Neural cell (in vitro differentiated cells): ENCODE results near the gene CELSR1. TPM values are rescaled to one million over a fixed set of nuclear protein-coding genes. Genes with fewer than 3 reads are reported as not detected.

ENCODE experiments used
- H2AFZ ChIP-seq: fragments of 200-600, 300-800 bp; sonication (generic), shearing (Covaris generic); 2 replicates; pipeline ENCODE4 v1.6.0; 2014; ENCODE audit warnings: low read depth, mild to moderate bottlenecking, antibody characterized with exemption, low read length, moderate library complexity
- H3F3A ChIP-seq: fragments of 200-600 bp; shearing (Covaris generic); 2 replicates; pipeline ENCODE4 v1.6.1; 2016; ENCODE audit warnings: mild to moderate bottlenecking, moderate library complexity, mixed read lengths, antibody characterized with exemption, low read length; ENCODE audit not compliant: insufficient read depth, poor library complexity, severe bottlenecking
- H3K27ac ChIP-seq: fragments of 200-600, 300-800 bp; sonication (generic), shearing (Covaris generic); 2 replicates; pipeline ENCODE4 v1.5.1; 2014; ENCODE audit warnings: mild to moderate bottlenecking, low read length, moderate library complexity
- H3K27me3 ChIP-seq: fragments of 300-800, 200-600 bp; sonication (generic), shearing (Covaris generic); 2 replicates; pipeline ENCODE4 v1.6.0; 2014; ENCODE audit warnings: mild to moderate bottlenecking, low read depth, low read length, moderate library complexity; ENCODE audit not compliant: insufficient read depth
- H3K36me3 ChIP-seq: fragments of 300-800, 200-600 bp; sonication (generic), shearing (Covaris generic); 2 replicates; pipeline ENCODE4 v1.5.1; 2014; ENCODE audit warnings: mild to moderate bottlenecking, antibody characterized with exemption, low read length, moderate library complexity; ENCODE audit not compliant: insufficient read depth
- H3K4me2 ChIP-seq: fragments of 300-800, 200-600 bp; sonication (generic), shearing (Covaris generic); 2 replicates; pipeline ENCODE4 v1.6.0; 2014; ENCODE audit warnings: mild to moderate bottlenecking, low read length
- H3K4me3 ChIP-seq: fragments of 300-800, 200-600 bp; sonication (generic), shearing (Covaris generic); 2 replicates; pipeline ENCODE4 v1.5.1; 2014; ENCODE audit warnings: mild to moderate bottlenecking, low read length, moderate library complexity
- H3K79me2 ChIP-seq: fragments of 200-600 bp; shearing (Covaris generic); replicated peaks from 2 replicates; pipeline ENCODE4 v1.6.0; 2014; ENCODE audit warnings: mild to moderate bottlenecking, low read length, moderate library complexity; ENCODE audit not compliant: insufficient read depth
- H3K9ac ChIP-seq: fragments of 300-800, 200-600 bp; sonication (generic), shearing (Covaris generic); 2 replicates; pipeline ENCODE4 v1.6.1; 2016; ENCODE audit warnings: mild to moderate bottlenecking, low read length, mixed read lengths
- H3K9me2 ChIP-seq: fragments of 200-600 bp; shearing (Covaris generic); 2 replicates; pipeline ENCODE4 v1.6.1; 2016; ENCODE audit warnings: mild to moderate bottlenecking, low read length, mixed read lengths; ENCODE audit not compliant: insufficient read depth
- H3K9me3 ChIP-seq: fragments of 200-600, 300-800 bp; sonication (generic), shearing (Covaris generic); 2 replicates; pipeline ENCODE4 v1.6.1; 2016; ENCODE audit warnings: mild to moderate bottlenecking, mixed run types, low read length, moderate library complexity, mixed read lengths
- H4K20me1 ChIP-seq: fragments of 200-600 bp; shearing (Covaris generic); 2 replicates; pipeline ENCODE4 v1.6.1; 2016; ENCODE audit warnings: mild to moderate bottlenecking, mixed run types; ENCODE audit not compliant: insufficient read depth
- EP300 ChIP-seq: fragments of 450-650 bp; conservative IDR thresholded peaks from 2 replicates; pipeline ENCODE4 v1.6.1; 2014; ENCODE audit warnings: antibody characterized with exemption, mild to moderate bottlenecking, moderate library complexity; ENCODE audit not compliant: poor library complexity, severe bottlenecking
- EZH2 ChIP-seq: fragments of 200-600, 300-800 bp; shearing (Covaris generic), sonication (generic); IDR thresholded peaks from 2 replicates; pipeline ENCODE4 v1.6.1; 2014; ENCODE audit warnings: antibody characterized with exemption, low read length, borderline replicate concordance, mild to moderate bottlenecking; ENCODE audit not compliant: insufficient read depth, poor library complexity, severe bottlenecking
- MXI1 ChIP-seq: fragments of 450-650 bp; conservative IDR thresholded peaks from 2 replicates; pipeline ENCODE4 v1.6.1; 2014; ENCODE audit warnings: antibody characterized with exemption, mild to moderate bottlenecking; ENCODE audit not compliant: poor library complexity, severe bottlenecking
- POLR2AphosphoS5 ChIP-seq: IDR thresholded peaks from 2 replicates; pipeline ENCODE4 v1.6.1; 2012
- RAD21 ChIP-seq: fragments of 450-650 bp; conservative IDR thresholded peaks from 2 replicates; pipeline ENCODE4 v1.6.1; 2014; ENCODE audit warnings: antibody characterized with exemption, mild to moderate bottlenecking, moderate library complexity
- SMC3 ChIP-seq: fragments of 450-650 bp; conservative IDR thresholded peaks from 2 replicates; pipeline ENCODE4 v1.6.1; 2014; ENCODE audit warnings: antibody characterized with exemption, mild to moderate bottlenecking, moderate library complexity; ENCODE audit not compliant: poor library complexity
- TAF1 ChIP-seq: IDR thresholded peaks from 2 replicates; pipeline ENCODE4 v1.6.1; 2012; ENCODE audit warnings: low read depth
- polyA plus RNA-seq: library from polyadenylated mRNA; depleted of rRNA; stranded (reverse); fragments of >200 nt; gene quantifications from 2 replicates; pipeline ENCODE4 v1.2.3, GENCODE V29; 2014
- TF ChIP-seq, protein P1 (sequence below): fragments of 450-650 bp; IDR thresholded peaks from 2 replicates; pipeline ENCODE4 v1.5.1; 2014; ENCODE audit warnings: antibody characterized with exemption, mild to moderate bottlenecking, moderate library complexity; ENCODE audit not compliant: poor library complexity, severe bottlenecking
- TF ChIP-seq, protein P2 (sequence below): IDR thresholded peaks from 2 replicates; pipeline ENCODE4 v1.6.1; 2012; ENCODE audit warnings: borderline replicate concordance

The CELSR1 gene
- polyA plus RNA-seq, 1 donor from 2014 or later, result 0.14 TPM

DNA sequence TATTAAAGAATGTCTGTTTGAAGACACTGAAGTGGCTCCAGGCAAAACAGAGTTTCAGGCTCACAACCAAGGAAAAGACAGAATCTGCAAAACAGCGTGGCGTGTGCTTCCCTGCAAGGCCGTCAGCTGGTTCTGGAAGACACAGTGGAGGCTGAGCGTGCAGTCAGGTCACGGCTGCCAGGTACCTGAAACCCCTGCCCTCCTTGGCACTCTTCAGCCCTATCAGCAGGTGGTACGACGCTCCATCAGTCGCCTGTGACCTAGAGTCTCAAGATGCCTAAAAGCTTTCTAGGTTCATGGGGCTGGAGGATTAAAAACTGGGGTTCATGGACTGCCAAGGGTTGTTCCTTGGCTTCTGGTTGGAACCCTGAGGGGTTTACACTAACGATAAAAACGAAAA, 136.1 kb downstream of the CELSR1 start:
- Histone ChIP-seq H3K9me3 (no peaks in the 10 kb centered on the region), H3K79me2 (no peaks in the 10 kb centered on the region), H3K27me3 (no peaks in the 10 kb centered on the region), H4K20me1 (no peaks in the 10 kb centered on the region), H3K27ac (no peak overlapping the region), H3K36me3 (no peaks in the 10 kb centered on the region), H3K4me2 (no peak overlapping the region), H3K4me3 (no peak overlapping the region), H3K9ac (no peak overlapping the region), H3K9me2 (no peaks in the 10 kb centered on the region), H3F3A (no peaks in the 10 kb centered on the region), H2AFZ (no peak overlapping the region)
- TF ChIP-seq EP300 (no peak), EZH2 (no peak), TAF1 (no peak), RAD21 (no peak)
- TF ChIP-seq, protein P1, sequence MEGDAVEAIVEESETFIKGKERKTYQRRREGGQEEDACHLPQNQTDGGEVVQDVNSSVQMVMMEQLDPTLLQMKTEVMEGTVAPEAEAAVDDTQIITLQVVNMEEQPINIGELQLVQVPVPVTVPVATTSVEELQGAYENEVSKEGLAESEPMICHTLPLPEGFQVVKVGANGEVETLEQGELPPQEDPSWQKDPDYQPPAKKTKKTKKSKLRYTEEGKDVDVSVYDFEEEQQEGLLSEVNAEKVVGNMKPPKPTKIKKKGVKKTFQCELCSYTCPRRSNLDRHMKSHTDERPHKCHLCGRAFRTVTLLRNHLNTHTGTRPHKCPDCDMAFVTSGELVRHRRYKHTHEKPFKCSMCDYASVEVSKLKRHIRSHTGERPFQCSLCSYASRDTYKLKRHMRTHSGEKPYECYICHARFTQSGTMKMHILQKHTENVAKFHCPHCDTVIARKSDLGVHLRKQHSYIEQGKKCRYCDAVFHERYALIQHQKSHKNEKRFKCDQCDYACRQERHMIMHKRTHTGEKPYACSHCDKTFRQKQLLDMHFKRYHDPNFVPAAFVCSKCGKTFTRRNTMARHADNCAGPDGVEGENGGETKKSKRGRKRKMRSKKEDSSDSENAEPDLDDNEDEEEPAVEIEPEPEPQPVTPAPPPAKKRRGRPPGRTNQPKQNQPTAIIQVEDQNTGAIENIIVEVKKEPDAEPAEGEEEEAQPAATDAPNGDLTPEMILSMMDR, result no peak
- TF ChIP-seq, protein P2, sequence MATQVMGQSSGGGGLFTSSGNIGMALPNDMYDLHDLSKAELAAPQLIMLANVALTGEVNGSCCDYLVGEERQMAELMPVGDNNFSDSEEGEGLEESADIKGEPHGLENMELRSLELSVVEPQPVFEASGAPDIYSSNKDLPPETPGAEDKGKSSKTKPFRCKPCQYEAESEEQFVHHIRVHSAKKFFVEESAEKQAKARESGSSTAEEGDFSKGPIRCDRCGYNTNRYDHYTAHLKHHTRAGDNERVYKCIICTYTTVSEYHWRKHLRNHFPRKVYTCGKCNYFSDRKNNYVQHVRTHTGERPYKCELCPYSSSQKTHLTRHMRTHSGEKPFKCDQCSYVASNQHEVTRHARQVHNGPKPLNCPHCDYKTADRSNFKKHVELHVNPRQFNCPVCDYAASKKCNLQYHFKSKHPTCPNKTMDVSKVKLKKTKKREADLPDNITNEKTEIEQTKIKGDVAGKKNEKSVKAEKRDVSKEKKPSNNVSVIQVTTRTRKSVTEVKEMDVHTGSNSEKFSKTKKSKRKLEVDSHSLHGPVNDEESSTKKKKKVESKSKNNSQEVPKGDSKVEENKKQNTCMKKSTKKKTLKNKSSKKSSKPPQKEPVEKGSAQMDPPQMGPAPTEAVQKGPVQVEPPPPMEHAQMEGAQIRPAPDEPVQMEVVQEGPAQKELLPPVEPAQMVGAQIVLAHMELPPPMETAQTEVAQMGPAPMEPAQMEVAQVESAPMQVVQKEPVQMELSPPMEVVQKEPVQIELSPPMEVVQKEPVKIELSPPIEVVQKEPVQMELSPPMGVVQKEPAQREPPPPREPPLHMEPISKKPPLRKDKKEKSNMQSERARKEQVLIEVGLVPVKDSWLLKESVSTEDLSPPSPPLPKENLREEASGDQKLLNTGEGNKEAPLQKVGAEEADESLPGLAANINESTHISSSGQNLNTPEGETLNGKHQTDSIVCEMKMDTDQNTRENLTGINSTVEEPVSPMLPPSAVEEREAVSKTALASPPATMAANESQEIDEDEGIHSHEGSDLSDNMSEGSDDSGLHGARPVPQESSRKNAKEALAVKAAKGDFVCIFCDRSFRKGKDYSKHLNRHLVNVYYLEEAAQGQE, result no peak

DNA sequence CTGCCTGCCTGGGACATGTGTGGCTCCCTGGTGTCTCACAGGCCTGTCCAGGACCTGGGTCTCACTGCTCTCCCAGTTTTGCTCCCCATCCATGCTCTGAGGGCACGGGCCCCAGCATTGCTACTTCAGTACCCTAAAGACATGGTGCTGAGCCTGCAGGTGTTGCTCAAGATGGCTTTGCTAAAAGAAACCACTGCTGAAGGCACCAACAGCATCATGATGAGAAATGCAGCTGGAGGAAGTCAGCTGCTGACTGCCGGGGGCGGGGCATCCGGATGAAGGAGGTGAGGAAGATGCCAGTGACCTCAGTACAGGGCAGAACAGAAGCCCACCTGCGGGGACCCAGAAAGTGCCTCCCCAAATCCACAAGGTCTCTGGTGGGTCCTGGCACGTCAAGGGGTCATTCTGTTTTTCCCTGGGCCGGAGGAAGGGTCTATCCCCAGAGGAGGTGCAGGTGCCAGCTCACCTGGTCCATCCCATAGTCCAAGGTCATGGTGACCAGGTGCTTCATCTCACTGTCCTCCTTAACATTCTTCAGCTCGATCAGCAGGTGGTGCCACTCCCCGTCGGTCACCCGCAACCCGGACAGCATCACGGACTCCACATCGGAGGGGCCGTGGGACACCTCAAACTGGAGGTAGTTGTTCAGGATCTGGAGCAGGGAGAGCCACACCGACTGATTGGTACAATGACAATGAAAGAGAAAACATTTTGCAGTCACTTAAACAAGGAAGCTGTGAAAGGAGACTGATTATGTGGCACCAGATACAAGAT, 138.0 kb downstream of the CELSR1 start:
- H3K4me3 ChIP-seq, result no peak overlapping the region
- no peaks in the 10 kb centered on the region for H3K9me3 ChIP-seq

More for the DNA sequence above, 138.0 kb downstream of the CELSR1 start:
- Histone ChIP-seq H4K20me1 (no peaks in the 10 kb centered on the region), H3K27me3 (no peaks in the 10 kb centered on the region), H3F3A (no peaks in the 10 kb centered on the region), H3K27ac (no peak overlapping the region), H3K9me2 (no peaks in the 10 kb centered on the region), H3K36me3 (no peaks in the 10 kb centered on the region), H2AFZ (no peak overlapping the region), H3K4me2 (no peak overlapping the region), H3K79me2 (no peaks in the 10 kb centered on the region), H3K9ac (no peak overlapping the region)
- TF ChIP-seq EZH2 (no peak), TAF1 (no peak), POLR2AphosphoS5 (no peak), MXI1 (no peak), EP300 (no peak), SMC3 (no peak), RAD21 (no peak)
- TF ChIP-seq, protein P2, result no peak
- TF ChIP-seq, protein P1, result no peak
